ENCODE data around the gene UBE3C.
"Not testable (repeated sequence)": the region's sequence is repeated elsewhere in the genome, so short reads cannot be mapped to it uniquely, and the experiment has no call there.

The UBE3C gene

DNA sequence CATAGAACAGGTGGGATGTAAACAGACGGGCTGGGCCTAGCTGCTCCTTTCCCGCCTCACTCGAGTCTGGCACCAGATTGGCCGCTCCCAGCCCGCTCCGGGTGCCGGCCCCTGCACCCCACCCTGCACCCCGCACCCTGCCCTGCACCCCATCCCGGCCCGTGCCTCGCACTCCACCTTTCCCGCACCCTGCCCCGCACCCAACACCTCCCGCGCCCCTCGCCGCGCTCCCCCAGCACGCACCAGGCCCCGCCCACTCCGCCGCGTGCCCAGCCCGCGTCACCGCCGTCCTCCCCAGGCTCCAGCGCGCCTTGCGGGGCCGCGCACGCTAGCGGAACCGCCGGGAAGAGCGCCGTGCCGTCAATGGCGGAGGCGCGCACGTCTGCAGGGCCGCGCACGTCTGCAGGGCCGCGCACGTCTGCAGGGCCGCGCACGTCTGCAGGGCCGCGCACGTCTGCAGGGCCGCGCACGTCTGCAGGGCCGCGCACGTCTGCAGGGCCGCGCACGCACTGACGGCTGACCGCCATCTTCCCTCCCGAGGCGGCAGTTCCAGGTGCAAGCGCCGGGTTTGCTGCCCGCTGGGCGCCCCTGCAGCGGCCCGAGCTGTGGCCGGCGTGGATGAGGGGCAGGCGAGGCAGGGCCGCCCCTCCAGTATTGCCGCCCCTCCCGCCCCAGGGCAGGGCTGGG lies at the start of gene UBE3C:
Gene UBE3C (plus strand): TSS at position 503 of the 687 bp plus-strand sequence. CDS start 347 bp downstream, outside the sequence.
- DNase-seq = peak; percentile 13 to 93 (median 80)

DNA sequence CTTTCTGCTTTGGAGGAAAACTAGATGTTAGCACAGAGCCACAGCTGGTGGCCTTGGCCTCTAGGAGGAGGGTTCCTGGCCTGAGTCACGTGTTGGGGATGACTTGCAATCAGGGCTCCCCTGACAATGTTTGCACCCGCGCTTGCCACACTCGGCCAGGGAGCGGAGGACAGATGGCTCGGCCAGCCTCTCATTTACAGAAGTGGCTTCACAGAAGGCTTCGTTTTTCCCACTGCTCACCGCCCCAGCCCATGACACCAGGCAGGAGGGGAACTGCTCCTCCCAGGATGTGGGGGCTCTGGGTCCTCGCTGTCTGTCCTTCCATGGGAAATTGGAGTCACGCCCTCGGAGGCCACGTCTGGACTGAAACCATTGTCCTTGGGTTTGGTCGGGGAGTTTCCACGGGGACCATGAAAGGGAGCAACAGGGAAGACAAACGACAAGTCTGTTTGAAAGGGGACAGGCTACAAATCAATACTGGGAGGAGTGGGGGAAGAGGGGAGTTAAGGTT lies 49.6 kb upstream of the UBE3C start:
- DNase-seq = no peak

DNA sequence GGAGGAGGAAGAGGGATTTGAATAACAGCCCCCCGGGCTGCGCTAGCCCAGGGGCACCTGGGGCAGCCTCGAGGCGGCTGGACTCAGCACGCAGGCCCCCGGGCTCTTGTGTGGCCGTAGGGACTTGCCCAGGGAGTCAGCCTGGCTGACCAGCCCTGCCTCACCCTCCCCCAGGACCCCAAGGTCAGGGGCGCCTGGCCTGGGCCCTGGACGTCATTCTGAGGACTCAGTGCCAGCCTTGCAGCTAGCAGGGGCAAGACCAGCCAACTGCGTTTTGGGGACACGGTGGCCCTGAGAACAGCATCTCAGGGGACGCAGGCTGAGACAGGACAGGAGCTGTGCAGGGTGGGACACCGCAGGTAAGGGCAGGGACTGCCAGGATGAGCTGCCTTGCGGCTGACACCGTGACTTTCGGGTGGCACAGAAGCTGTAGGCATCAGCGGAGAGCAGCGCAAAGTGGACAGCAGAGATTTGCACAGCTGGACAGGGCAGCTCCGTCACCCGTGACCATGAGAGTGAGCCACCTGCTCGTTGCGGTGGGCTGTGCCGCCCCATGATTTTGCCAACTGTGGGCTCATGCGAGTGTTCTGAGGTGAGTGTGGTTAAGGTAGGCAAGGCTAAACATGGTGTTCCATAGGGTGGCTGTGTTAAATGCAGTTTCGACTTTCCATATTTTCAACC lies 48.1 kb upstream of the UBE3C start:
- DNase-seq = no peak

DNA sequence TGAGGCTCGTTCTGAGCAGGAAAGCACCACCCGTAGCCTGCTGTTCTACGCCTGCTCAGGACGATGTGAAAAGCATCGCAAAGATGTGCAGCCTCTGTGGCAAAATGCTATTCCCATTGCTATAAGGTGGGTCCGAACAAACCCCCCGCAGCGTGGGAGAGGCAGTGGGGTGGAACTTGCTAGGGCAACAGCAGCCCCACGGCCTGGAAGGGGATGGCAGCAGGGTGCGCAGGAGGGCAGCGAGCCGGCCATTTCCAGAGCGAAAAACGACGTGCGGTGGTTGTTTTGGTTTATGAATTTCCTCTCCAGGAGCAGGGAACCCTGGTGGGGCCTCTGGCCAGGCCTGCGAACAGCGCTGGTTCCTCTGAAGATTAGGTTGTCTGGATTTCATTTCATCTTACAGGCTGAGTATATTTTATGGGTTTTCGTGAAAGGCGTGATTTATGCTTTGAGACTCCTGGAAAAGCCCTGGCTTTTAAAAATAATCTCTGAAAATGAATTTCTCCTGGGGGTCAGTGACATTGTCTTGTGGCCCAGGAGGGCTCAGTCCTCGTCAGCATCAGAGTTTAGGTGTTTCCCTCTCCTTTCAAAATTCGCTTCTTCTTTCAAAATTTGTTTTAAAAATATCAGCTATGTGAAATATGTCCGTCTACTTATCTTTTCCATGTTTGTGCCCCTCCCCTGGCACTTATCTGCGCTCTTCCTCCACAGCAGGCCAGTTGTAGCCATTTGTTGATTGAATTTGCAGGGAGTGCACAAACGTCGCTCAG lies 42.3 kb upstream of the UBE3C start:
- DNase-seq = no peak

DNA sequence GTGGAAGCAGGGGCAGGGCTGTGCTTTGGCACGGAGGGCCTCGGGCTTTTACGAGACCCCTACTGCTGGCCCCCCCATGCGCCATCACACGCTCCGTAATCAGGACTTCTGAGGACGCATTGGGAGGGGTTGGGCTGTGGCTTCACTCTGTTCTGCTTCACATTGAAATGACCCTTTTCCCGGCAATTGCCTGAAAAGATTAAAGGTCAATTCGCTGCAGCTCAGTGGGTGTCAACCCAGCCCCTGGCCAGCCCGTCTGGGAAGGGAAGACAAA lies 41.7 kb upstream of the UBE3C start:
- no peak for DNase-seq

DNA sequence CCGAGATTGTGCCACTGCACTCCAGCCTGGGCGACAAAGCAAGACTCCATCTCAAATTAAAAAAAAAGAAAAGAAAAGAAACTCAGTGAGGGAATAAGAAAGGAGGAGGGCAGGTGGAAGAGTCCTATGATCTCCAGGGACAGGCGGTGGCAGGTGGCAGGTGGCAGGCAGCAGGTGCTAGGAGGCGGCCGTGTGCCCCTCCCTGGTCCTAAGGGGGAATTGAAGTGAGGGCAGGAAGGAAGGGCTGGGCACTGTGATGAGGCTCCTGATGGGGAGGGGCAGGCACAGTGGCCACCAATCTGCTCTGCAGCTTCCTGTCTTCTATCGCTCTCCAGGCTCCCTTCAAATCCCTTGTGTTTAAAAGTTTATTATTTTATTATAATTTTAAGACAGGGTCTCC lies 41.2 kb upstream of the UBE3C start:
- DNase-seq = no peak

DNA sequence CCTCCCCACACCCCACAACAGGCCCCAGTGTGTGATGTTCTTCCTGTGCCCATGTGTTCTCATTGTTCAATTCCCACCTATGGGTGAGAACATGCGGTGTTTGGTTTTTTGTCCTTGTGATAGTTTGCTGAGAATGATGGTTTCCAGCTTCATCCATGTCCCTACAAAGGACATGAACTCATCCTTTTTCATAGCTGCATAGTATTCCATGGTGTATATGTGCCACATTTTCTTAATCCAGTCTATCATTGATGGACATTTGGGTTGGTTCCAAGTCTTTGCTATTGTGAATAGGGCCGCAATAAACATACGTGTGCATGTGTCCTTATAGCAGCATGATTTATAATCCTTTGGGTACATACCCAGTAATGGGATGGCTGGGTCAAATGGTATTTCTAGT lies 38.7 kb upstream of the UBE3C start:
- DNase-seq = not testable (repeated sequence)

DNA sequence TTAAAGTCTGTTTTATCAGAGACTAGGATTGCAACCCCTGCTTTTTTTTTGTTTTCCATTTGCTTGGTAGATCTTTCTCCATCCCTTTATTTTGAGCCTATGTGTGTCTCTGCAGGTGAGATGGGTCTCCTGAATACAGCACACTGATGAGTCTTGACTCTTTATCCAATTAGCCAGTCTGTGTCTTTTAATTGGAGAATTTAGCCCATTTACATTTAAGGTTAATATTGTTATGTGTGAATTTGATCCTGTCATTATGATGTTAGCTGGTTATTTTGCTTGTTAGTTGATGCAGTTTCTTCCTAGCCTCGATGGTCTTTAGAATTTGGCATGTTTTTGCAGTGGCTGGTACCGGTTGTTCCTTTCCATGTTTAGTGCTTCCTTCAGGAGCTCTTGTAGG lies 35.1 kb upstream of the UBE3C start:
- DNase-seq = not testable (repeated sequence)

DNA sequence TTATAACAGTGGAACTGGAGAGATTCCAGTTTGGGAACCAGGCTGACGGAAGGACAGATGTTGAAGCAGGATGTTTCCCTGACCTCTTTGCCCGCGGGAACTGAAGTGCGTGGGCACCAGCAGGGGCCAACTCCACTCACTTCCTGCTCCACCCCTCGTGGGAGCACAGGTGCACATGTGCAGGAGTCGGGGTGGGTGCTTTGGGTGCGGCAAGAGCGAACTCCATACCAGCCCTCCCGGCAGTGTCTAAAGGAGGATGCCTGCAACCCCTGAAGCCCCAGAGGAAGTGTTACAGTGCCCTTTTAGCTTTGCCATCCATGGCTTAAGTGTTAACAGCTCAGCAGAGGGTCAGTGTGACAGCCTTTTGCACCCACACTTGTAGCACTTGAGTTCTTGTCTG lies 27.4 kb upstream of the UBE3C start:
- no peak for DNase-seq

DNA sequence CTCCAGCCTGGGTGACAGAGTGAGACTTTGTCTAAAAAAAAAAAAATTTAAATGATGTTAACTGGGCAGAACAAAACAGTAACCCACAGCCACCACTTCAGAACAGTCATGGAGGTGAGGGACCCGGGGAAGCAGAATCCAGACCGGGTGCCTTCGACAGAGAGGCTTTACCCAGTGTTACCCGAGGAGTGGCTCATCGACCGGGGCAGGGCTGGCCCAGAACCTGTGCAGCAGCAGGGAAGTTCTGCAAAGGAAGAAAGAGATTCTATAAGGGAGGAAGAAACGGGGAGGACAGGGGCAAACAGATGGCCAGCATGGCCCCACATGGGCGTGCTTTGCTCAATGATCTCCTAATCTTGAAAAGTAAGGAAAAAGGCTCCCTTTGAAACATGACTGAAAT lies 26.0 kb upstream of the UBE3C start:
- DNase-seq = no peak

DNA sequence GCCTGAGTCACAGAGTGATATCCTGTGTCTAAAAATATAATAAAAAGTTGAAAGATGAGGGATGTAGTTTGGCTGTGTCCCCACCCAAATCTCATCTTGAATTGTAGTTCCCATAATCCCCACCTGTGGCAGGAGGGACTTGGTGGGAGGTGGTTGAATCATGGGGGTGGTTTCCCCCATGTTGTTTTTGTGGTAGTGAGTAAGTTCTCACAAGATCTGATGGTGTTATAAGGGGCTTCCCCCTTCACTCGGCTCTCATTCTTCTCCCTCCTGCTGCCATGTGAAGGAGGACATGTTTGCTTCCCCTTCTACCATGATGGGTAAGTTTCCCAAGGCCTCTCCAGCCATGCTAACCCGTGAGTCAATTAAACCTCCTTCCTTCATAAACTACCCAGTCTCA lies 25.1 kb upstream of the UBE3C start:
- DNase-seq = no peak

DNA sequence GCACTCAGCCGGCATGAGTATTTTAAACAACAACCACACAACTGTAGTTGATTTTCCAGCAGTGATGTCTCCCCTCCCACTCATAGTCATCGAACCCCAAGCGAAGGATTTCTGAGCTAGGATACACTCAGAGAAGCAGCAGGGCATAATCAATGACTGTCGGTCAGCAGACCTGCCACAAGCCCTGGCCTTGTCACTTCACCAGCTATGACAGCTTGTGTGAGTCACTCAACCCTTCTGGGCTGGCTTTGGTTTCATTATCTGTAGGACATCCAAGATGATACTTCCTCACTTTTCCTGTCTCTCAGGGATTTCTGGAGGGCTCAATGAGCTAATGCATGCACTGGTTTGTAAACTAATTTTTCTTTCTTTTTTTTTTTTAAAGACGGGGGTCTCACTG lies 22.0 kb upstream of the UBE3C start:
- no peak for DNase-seq

DNA sequence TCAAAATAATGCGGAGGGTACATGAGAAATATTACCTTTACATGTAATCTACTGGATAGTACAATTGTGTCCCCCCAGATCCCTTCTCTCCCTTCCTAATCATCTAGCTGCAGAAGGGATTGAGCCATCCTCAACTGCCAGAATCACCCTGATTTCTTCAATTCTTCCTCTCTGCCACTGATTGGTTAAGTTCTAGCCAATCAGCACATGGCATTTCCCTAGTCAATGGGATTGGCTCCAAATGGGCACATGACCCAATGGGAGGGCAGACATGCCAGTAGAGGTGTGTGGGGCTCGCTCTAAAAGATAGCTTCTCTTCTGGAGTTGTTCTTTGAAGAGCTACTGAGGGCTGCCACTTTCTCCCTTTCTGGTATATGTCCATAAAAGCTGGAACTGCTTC lies 20.9 kb upstream of the UBE3C start:
- DNase-seq = no peak

DNA sequence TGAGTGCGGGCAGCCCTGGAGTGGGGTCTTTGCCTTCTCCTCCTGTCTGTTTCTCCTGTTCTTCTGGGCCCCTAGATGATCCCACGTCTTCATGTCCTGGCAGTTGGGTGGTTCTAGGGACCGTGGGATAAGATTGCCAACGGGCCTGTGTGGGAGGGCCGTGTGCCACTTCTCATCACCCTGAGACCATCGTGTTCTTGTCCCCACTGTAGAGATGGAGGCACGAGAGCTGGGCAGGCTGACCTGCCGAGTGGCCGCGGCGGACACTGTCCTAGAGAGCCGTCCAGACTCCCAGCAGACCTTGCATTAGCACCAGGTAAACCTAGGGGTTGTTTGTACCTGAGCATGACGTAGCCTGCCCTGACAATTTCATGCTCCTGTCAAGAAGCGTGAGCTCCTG lies 18.5 kb upstream of the UBE3C start:
- no peak for DNase-seq

DNA sequence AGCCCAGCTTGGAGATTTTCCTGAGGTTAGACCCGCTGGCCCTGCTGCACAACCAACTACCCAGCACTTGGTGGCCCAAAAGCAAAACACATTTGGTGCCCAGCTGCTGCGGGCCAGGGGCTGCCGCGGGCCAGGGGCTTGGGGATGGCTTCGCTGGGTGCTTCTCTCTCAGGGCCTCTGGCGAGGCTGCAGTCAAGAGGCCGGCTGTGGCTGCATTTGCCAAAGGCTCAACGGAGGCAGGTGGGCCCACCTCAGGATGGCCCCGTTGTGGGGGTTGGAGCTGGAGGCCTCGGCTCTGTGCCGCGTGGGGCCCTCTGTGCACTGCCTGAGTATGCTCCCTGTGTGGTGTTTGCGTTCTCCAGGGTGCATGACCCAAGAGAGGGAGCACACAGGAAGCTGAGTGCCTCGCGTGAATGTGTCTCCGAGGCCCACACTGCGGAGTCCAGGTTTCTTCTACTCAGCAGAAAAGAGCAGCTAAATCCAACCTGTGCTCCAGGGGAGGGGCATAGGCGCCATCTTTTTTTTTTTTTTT lies 17.5 kb upstream of the UBE3C start:
- no peak for DNase-seq

DNA sequence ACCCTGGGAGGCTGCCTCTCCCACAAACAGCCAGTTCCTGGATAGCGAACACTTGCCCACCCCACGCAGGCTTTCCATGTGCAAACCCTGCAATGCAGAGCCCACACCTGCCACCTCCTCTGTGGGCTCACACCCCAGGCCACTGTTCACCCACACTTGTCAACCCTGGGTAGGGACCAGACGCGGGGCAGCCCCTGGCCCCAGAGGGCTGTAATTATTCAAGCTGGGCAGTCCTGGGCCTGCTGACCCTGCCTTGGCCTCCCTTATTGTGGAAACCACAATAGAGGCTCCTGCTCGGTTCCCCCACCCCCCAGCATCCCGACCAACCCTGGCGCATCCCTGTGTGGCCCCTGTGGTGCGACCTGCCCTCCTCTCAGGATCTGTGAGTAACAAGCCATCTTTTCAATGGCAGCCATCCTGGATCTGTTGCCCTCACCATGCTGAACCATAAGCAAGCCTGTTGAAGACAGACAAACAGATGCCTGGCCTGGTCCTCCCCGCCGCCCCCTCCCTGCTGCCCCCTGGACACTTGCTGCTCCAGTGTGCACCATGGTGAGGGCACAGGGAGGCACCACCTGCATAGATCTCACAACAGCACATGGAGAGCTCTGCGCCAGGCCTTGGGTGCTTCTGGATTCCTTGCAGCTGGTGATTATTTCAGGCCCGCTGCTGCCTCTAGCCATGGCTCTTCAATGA lies 15.8 kb upstream of the UBE3C start:
- DNase-seq = no peak

DNA sequence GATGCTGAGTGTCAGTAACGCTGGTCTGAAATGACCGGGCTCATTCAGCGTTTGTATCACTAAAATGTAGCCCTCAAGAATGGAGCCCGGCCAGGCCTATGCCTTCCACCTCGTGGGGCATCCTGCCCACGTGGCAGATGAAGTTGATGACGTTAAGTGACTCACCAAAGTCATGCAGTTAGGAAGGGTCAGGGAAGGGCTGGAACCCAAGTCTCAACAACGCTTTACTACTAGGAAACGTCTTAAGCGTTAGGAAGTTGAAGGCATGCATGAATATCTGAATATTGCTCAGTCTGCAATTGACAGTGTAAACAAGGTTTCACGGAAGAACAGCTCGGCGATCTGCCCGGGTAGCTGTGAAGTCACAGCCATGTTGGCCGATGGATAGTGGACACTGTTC lies 14.0 kb upstream of the UBE3C start:
- no peak for DNase-seq

DNA sequence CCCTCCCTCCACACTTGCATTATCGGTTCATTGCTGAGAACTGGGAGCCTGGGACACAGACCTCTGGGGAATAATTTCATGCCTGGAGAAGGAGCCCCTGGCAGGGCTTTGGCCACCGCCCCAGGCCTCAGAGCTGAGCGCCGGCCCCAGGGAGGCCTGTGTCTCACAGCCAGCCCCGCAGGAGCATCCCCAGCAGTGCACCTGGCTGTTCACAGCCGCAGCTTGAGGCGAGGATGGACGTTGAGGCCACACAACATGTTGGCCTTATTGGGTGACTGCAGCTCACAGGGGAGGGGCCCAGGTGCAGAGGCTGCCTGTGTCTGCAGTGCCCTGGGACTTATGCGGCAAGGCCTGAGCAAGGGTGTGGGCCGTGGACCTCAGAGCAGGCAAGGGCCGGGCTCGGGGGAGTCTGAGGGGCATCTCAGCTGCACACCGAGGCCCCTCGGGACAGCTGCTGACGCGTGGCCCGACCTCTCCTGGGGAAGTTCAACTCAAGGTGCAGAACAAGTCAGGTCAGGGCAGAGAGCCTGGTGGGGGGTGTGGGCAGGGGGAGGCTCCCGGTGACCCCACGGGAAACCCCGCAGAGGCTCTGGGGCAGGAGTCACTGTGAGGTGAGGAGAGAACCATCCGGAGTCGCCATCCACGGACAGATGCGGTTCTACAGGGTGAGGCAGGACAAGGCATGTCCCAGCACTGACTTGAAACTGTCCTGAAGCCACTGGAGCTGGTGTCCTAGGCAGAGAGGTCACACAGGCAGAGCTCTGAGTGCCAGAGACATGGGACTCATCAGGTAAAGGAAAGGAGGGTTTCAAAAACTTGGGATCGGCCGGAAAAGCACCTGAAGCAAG lies 13.1 kb upstream of the UBE3C start:
- no peak for DNase-seq

DNA sequence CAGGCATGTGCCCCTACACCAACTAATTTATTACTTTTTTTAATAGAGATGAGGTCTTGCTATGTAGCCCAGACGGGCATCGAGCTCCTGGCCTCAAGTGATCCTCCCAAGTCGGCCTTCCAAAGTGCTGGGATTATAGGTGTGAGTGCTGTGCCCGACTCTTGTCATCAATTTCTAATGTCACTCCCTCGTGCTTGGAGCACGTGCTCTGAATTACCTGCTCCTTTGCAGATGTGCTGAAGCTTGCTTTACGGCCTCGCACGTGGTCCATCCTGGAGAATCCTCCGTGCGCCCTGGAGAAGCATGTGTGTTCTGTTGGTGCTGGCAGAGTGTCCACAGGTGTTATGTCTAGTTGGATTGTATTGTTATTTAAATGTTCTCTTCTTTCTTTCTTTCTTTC lies 11.8 kb upstream of the UBE3C start:
- no peak for DNase-seq

DNA sequence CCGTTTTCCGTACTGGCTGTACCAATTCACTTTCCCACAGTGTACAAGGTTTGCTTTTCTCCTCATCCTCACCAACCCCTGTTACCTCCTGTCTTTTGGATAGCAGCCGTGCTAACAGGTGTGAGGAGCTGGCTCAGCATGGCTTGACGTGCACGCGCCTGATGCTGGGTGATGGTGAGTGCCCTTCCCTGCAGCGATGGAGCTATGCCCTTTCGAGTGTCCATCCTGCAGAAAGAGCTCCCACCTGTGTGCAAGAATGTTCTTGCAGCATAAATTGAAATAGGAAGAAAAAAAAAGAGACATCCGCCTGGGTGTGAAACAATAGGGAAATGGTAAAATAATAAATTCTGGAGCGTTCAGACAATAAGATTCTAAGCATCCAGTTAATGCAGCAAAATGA lies 9.5 kb upstream of the UBE3C start:
- DNase-seq = no peak
